Glomerular visceral epithelial cell (primary cell): ENCODE measurements around the gene WNT7B.

Source experiments
- DNase-seq: peaks from one replicate; pipeline ENCODE4 v3.0.0-alpha.2; 2016; ENCODE audit errors: extremely low spot score

The WNT7B gene

GRCh38 chr22:45927059-45927458 is 49.9 kb downstream of the WNT7B start:
- DNase-seq = no peak

DNA sequence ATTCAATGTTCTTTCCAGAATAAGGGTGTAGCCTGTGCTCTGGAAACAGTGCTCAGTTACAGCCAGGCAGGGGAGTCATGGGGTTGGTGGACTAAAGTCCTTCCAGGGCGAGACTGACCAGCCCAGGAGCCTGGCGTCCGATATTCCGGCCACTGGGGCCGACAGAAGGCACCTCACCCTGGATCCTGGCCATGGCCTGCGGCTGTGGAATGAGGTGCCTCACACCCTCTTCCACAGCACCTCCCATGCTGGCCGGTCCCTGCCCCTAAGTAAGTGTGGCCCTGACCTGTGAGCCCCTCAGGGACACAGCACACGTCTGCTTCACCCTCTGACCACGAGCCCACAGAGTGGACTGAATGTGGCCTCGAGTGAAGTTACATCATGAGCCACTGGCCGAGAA is 50.5 kb downstream of the WNT7B start:
- DNase-seq = no peak

DNA sequence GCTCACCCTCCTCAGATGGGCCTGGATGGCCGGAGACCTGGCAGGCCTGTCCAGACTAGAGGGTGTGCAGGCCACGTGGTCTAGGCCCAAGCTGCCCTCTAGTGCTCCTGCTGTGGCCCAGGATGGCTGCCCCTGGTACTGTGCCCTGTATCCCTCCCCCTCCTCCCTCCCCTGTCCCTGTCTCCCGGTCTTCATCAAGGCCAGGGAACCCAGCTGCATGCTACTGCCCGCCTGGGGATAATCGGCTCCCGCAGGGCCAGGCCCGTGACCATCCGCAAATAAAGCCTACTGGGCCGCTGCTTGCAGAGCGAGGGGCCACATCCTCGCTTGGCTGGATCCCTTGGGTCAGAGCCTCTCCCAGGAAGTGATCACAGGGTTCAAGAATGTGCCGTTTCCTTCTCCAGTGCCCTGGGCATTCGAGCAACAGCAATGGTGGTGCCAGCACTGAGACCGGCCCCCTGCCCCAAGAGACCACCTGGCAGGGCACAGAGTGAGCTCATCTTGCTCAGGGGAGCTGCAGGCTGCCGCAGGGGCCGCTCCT is 51.1 kb downstream of the WNT7B start:
- peak; percentile 93 for DNase-seq

DNA sequence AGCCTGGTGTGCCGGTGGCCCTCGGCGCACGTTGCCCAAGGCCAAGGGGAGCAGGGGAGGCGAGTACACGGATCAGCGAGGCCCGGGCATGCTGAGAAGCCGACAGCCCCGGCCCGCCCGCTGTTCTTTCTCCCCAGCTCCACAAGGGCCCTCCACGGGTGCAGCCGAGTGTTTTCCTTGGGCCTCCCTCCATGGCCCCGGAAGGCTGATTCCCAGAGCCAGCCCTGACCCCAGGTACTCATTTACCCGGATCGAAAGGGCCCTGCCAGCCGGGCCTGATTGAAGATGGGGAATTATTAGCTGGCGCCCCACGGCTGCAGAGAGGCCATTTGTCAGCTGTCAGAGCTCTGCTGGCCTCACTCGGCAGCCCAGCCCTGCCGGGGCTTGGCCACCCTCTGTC is 53.1 kb downstream of the WNT7B start:
- DNase-seq = no peak

DNA sequence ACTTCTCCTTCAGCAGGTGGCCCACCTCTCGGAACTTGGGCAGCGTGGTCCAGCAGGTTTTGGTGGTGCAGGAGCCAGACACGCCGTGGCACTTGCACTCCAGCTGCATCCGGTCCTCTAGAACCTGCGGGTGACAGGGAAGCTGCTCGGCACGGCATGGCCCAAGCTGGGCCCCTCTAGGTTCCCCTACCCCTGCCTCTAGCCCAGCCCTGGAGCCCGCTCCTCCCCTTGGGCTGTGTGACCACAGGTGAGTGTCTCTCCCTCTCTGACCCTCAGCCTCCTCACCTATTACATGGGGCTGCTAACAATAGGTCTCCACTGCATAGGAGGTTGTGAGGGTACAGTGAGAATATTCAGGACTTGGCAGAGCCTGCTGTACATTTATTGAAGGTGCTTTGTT is 53.8 kb downstream of the WNT7B start:
- no peak for DNase-seq

DNA sequence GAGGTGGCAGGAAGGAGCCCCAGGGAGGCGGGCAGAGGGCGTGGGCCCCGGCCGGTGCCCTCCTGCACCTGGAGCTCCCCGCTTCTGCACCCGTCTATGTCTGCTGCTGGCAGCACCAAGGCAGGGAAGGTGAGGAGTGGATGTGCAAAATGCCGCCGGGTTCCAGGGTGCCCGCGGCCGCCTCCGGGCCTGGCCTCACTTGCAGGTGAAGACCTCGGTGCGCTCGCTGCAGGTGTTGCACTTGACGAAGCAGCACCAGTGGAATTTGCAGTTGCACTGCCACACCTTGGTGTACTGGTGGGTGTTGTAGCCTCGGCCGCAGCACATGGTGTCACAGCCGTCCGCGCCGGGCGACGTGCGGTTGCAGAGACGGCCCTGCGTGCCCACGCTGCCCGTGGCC is 54.3 kb downstream of the WNT7B start:
- no peak for DNase-seq

- no peak for DNase-seq
These were observed 54.7 kb downstream of the WNT7B start for GRCh38 chr22:45922256-45922655.

GRCh38 chr22:45919504-45920286 is 57.3 kb downstream of the WNT7B start:
- DNase-seq = peak; percentile 55

GRCh38 chr22:45918459-45919370 is 58.2 kb downstream of the WNT7B start:
- peak; percentile 92 for DNase-seq

DNA sequence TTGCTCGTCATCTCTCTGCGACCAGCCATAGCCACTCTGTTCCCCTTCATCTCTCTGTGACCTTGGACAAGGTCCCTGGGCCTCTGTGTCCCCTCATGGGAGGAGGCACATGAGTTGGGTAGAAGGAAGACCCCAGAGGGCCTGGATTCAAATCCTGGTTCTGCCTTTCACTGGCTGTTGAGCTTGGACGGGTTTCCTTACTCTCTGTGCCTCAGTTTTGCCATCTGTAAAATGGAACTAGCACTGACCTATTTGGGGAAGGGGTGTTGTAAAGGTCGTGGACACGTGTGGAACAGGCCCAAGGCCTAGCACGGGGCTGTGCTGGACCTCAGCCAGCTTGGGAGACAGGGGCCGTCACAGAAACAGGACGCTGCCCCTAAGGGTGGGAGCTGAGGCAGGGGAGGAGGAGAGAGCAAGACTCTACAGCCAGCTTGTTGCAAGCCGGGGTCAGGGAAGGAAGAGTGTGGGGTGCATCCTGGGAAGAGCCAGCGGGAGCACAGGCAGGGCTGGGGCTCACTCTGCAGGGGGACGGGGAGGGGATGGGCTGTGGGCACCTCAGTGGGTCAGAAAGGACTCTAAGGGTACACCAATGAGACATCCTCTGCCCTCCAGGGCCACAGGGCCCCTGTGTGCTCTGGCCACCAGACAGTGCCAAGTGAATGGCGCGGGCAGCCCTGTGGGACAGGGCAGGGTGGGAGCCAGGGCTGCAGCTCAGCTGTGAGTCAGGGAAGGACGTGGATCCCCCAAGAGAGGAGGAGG is 59.1 kb downstream of the WNT7B start:
- no peak for DNase-seq

DNA sequence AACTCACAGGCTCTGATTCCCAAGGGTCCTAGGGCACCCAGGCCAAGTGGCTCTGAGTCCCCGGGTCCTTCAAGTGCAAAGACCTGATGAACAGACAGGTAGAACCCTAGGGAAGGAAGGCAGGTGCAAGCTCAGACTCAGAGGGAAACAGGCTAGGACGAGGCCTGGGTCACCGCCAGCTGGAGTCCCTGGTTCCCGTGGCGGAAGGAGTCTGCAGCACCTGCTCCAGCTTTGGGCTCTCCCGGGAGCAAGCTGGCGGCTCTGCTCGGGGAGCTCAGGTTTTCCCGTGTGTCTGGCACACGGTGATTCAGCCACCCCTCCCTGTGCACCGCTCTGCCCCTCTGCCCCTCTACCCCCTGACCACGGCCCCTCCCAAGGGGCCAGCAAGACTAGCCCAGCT is 59.8 kb downstream of the WNT7B start:
- peak; percentile 50 for DNase-seq

GRCh38 chr22:45916515-45916914 is 60.4 kb downstream of the WNT7B start:
- DNase-seq = peak; percentile 65

DNA sequence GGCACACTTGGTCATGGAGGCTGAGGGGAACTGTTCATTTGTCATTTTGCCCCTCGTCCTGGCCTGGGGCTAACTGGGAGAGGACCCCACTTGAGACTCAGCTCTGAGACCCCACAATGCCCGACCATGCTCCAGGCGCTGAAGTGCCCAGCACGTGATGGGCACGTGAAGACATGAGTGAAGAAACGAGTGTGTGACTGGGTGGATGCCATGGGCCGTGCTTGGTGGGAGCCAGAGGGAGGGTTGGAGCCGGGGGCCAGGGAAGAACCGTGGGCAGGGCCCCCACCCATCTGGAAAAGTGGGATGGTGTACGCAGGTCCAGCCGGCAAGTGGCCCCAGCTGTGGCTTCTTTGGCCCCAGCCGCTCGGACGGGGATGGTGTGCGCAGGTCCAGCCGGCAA is 61.1 kb downstream of the WNT7B start:
- DNase-seq = no peak

GRCh38 chr22:45915151-45915550 is 61.8 kb downstream of the WNT7B start:
- DNase-seq = no peak

- DNase-seq = no peak
These were observed 62.7 kb downstream of the WNT7B start for GRCh38 chr22:45914309-45914708.

- no peak for DNase-seq
These were observed 64.1 kb downstream of the WNT7B start for GRCh38 chr22:45912910-45913309.

GRCh38 chr22:45911601-45912271 is 65.2 kb downstream of the WNT7B start:
- DNase-seq = no peak

DNA sequence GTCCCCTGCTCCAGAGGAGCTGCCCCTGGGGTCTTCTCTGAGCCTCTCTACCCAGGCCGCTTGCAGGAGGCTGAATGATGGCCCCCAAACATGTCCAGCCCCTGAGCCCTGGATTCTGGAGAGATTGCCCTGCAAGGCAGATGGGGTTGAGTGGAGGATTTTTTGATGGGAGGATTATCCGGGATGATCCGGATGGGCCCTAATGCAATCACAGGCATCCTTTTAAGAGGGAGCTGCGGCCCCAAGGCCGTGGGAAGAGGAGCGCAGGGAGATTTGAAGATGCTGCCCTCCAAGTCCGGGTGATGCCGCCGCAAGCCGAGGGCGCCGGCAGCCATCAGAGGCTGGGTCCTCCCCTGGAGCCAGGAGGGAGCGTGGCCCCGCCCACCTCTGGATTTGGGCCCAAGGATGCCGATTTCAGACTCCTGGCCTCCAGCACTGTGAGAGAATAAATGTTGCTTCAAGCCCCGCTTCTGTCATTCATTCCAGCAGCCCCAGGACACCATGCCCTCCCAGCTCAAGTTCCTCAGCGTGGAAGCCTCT is 66.0 kb downstream of the WNT7B start:
- DNase-seq = no peak

DNA sequence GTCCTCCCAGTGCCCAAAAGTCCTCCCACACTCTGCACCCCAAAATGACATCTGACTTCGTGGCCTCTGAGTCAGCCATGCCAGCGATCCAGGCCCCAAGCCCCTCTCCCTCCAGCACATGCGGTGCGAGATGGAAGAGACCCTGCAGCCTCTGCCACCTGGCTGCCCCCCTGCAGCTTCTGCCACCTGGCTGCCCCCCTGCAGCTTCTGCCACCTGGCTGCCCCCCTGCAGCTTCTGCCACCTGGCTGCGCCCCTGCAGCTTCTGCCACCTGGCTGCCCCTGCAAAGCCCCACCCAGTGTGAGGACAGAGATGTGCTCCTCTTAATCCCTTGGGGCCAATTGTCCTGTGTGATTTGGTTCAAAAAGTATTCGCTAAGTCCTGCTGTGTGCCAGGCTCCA is 68.0 kb downstream of the WNT7B start:
- no peak for DNase-seq

- no peak for DNase-seq
These were observed 69.0 kb downstream of the WNT7B start for GRCh38 chr22:45907996-45908395.

DNA sequence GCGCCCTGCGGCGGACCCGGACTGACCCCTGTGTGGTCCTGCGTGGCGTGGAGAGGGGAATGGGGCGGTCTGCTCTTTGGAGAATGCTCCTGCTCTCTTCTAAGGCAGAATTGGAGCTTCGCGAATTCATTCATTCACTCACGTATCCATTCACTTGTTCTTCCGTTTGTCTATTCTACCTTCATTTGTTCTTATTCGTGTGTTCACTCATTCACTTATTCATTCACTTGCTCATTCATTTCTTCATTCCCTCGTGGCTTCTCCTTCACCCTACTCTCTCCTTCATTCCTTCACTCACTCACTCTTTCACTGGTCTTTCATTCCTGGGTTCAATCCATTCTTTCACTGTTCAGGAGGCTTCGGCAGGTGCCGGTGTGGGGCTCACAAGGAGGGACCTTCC is 69.6 kb downstream of the WNT7B start:
- no peak for DNase-seq
